Thymus (tissue), 11 donors: ENCODE results near the gene CEP126. TPM values are rescaled to one million over a fixed set of nuclear protein-coding genes. Genes with fewer than 3 reads are reported as not detected.
A peak's percentile ranks its signal among the peaks of the same experiment; 100 is the strongest.

Source experiments
- DNase-seq, 9 donors: peaks; one replicate each; pipeline ENCODE4 v3.0.0-alpha.2; 2013; ENCODE audit warnings: low spot score in 9 of 9, low read depth in 6 of 9, missing footprints in 1 of 9
- H3K27ac ChIP-seq, 2 donors: one replicate each; pipeline ENCODE4 v1.5.1; 2013; ENCODE audit warnings: control low read depth in 1 of 2, low read depth in 1 of 2, low read length in 1 of 2, mild to moderate bottlenecking in 1 of 2, moderate library complexity in 1 of 2
- H3K27me3 ChIP-seq, 2 donors: one replicate each; pipeline ENCODE4 v1.5.1; 2013; ENCODE audit warnings: low read length in 1 of 2; ENCODE audit not compliant: control insufficient read depth in 2 of 2, insufficient read depth in 1 of 2
- H3K36me3 ChIP-seq, 2 donors: one replicate each; pipeline ENCODE4 v1.5.1; 2013; ENCODE audit warnings: low read length in 1 of 2, mild to moderate bottlenecking in 1 of 2, moderate library complexity in 1 of 2; ENCODE audit not compliant: control insufficient read depth in 2 of 2, insufficient read depth in 2 of 2
- H3K4me1 ChIP-seq, 2 donors: one replicate each; pipeline ENCODE4 v1.5.1; 2013; ENCODE audit warnings: low read length in 2 of 2; ENCODE audit not compliant: control insufficient read depth in 2 of 2, insufficient read depth in 2 of 2
- H3K4me3 ChIP-seq, 2 donors: one replicate each; pipeline ENCODE4 v1.5.1; 2013; ENCODE audit warnings: low read length in 2 of 2, control low read depth in 1 of 2, mild to moderate bottlenecking in 1 of 2
- H3K9me3 ChIP-seq, 2 donors: one replicate each; pipeline ENCODE4 v1.5.1; 2013; ENCODE audit warnings: low read length in 1 of 2, mild to moderate bottlenecking in 1 of 2; ENCODE audit not compliant: control insufficient read depth in 2 of 2, insufficient read depth in 1 of 2
- WGBS: extraction: QIAGEN DNeasy Blood & Tissue Kit; methylation state at CpG from one replicate; pipeline ENCODE4 v1.1.7; 2013; 5-methylcytosine and 5-hydroxymethylcytosine counted together
- polyA plus RNA-seq: library from polyadenylated mRNA; stranded (reverse); fragments of 200-250 nt; gene quantifications from one replicate; pipeline ENCODE4 v1.2.3, GENCODE V29; 2013
- total RNA-seq: library from RNA; stranded (reverse); fragments of 120-200 nt; gene quantifications from one replicate; pipeline ENCODE4 v1.2.4, GENCODE V29; 2013
- donor health status: healthy.

Gene CEP126
- total and polyA plus RNA-seq, 2 donors = 0.42 to 6.7 TPM

GRCh38 chr11:101916422-101916821 lies 1.6 kb downstream of the CEP126 start, which contains the start of gene ANGPTL5:
TSS of gene ANGPTL5 (minus strand) at chr11:101916522. CDS start at chr11:101907909, 8,613 bp downstream.
- 70% methylated on average over 2 of the region's 2 CpGs for WGBS
- Histone ChIP-seq H3K27ac (peak within 1 kb of the TSS; percentile 54 to 83), H3K36me3 (no peaks in the 10 kb centered on the region), H3K4me3 (peak within 1 kb of the TSS; percentile 61 to 83), H3K4me1 (peaks cover 6 to 8% of the 10 kb centered on the region in 2 donors), H3K27me3 (peaks cover 0 to 2% of the 10 kb centered on the region in 2 donors), H3K9me3 (no peaks in the 10 kb centered on the region)
- no peak for DNase-seq

GRCh38 chr11:101917226-101917625 lies 2.4 kb downstream of the CEP126 start:
- DNase-seq = no peak
- Histone ChIP-seq H3K27me3 (peaks cover 0 to 2% of the 10 kb centered on the region in 2 donors), H3K36me3 (no peaks in the 10 kb centered on the region), H3K9me3 (no peaks in the 10 kb centered on the region), H3K4me1 (peaks cover 6 to 8% of the 10 kb centered on the region in 2 donors), H3K27ac (no peak overlapping the region), H3K4me3 (no peak overlapping the region)

GRCh38 chr11:101920992-101921391 lies 6.2 kb downstream of the CEP126 start:
- no peaks in the 10 kb centered on the region for H3K4me1 ChIP-seq
- no peak overlapping the region for H3K4me3 ChIP-seq
- no peak overlapping the region for H3K27ac ChIP-seq
- WGBS = 98% methylated on average over 1 of the region's 1 CpG
- DNase-seq = no peak
- H3K36me3 ChIP-seq = no peaks in the 10 kb centered on the region
- H3K9me3 ChIP-seq = no peaks in the 10 kb centered on the region
- H3K27me3 ChIP-seq = no peaks in the 10 kb centered on the region

GRCh38 chr11:101923554-101923953 lies 8.7 kb downstream of the CEP126 start:
- Histone ChIP-seq H3K9me3 (no peaks in the 10 kb centered on the region), H3K36me3 (no peaks in the 10 kb centered on the region), H3K4me1 (no peaks in the 10 kb centered on the region), H3K27ac (no peak overlapping the region), H3K4me3 (no peak overlapping the region), H3K27me3 (no peaks in the 10 kb centered on the region)
- 98% methylated on average over 2 of the region's 2 CpGs for WGBS
- DNase-seq = no peak

- Histone ChIP-seq H3K27ac (no peak overlapping the region), H3K36me3 (no peaks in the 10 kb centered on the region), H3K4me1 (no peaks in the 10 kb centered on the region), H3K9me3 (no peaks in the 10 kb centered on the region), H3K4me3 (no peak overlapping the region), H3K27me3 (no peaks in the 10 kb centered on the region)
- WGBS = 93% methylated on average over 5 of the region's 5 CpGs
- no peak for DNase-seq
Measured at GRCh38 chr11:101929294-101929915, 14.6 kb downstream of the CEP126 start.

- DNase-seq = no peak
- Histone ChIP-seq H3K4me3 (no peak overlapping the region), H3K4me1 (no peaks in the 10 kb centered on the region), H3K27ac (no peak overlapping the region), H3K36me3 (no peaks in the 10 kb centered on the region), H3K27me3 (no peaks in the 10 kb centered on the region), H3K9me3 (no peaks in the 10 kb centered on the region)
- 88% methylated on average over 6 of the region's 6 CpGs for WGBS
Measured at GRCh38 chr11:101931692-101932091, 16.9 kb downstream of the CEP126 start.

- 91% methylated on average over 3 of the region's 3 CpGs for WGBS
- Histone ChIP-seq H3K9me3 (no peaks in the 10 kb centered on the region), H3K27ac (no peak overlapping the region), H3K4me1 (no peaks in the 10 kb centered on the region), H3K36me3 (no peaks in the 10 kb centered on the region), H3K27me3 (no peaks in the 10 kb centered on the region), H3K4me3 (no peak overlapping the region)
- DNase-seq = no peak
Measured at GRCh38 chr11:101940901-101941520, 26.2 kb downstream of the CEP126 start.

- H3K4me1 ChIP-seq = no peaks in the 10 kb centered on the region
- no peaks in the 10 kb centered on the region for H3K36me3 ChIP-seq
- H3K4me3 ChIP-seq = no peak overlapping the region
- no peaks in the 10 kb centered on the region for H3K27me3 ChIP-seq
- H3K9me3 ChIP-seq = no peaks in the 10 kb centered on the region
- WGBS = 98% methylated on average over 2 of the region's 2 CpGs
- DNase-seq = no peak
- no peak overlapping the region for H3K27ac ChIP-seq
Measured at GRCh38 chr11:101944923-101945322, 30.1 kb downstream of the CEP126 start.

GRCh38 chr11:101945448-101945847 lies 30.6 kb downstream of the CEP126 start:
- 97% methylated on average over 4 of the region's 4 CpGs for WGBS
- H3K4me1 ChIP-seq = no peaks in the 10 kb centered on the region
- H3K27ac ChIP-seq = no peak overlapping the region
- no peaks in the 10 kb centered on the region for H3K36me3 ChIP-seq
- no peaks in the 10 kb centered on the region for H3K9me3 ChIP-seq
- H3K27me3 ChIP-seq = no peaks in the 10 kb centered on the region
- no peak for DNase-seq
- H3K4me3 ChIP-seq = no peak overlapping the region
